ENCODE measurements around the gene IFNA7. TPM values are rescaled to one million over a fixed set of nuclear protein-coding genes. Genes with fewer than 3 reads are reported as not detected.

IFNA7 gene
- total and polyA plus RNA-seq, 10 of the 15 experiments (the other 5 are each of a cell fraction or from before 2014, with no cell fraction given) = not detected

GRCh38 chr9:21251190-21251589, 49.2 kb upstream of the IFNA7 start:
- DNase-seq (ENCODE audit: low read depth, low spot score) = no peak
- H4K20me1 ChIP-seq (ENCODE audit: control insufficient read depth, insufficient read depth) = no peaks in the 10 kb centered on the region; the same call in 1 of the 2 replicates
- TF ChIP-seq SMAD1 (IDR thresholded peaks at IDR 0.05; ENCODE audit: low read depth, partially characterized antibody) (no peak), MXI1 (IDR thresholded peaks at IDR 0.05; ENCODE audit: low read depth, low read length) (no peak), SUPT20H (IDR thresholded peaks at IDR 0.05; ENCODE audit: borderline replicate concordance, control insufficient read depth, low read depth, low read length) (no peak), ASH2L (IDR thresholded peaks at IDR 0.05; ENCODE audit: borderline replicate concordance, low read depth) (no peak), GATAD2B (conservative IDR thresholded peaks at IDR 0.05; ENCODE audit: low read depth) (no peak), HDAC6 (IDR thresholded peaks at IDR 0.05; ENCODE audit: unreplicated experiment) (no peak)
- TF ChIP-seq, protein P1, sequence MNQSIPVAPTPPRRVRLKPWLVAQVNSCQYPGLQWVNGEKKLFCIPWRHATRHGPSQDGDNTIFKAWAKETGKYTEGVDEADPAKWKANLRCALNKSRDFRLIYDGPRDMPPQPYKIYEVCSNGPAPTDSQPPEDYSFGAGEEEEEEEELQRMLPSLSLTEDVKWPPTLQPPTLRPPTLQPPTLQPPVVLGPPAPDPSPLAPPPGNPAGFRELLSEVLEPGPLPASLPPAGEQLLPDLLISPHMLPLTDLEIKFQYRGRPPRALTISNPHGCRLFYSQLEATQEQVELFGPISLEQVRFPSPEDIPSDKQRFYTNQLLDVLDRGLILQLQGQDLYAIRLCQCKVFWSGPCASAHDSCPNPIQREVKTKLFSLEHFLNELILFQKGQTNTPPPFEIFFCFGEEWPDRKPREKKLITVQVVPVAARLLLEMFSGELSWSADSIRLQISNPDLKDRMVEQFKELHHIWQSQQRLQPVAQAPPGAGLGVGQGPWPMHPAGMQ (IDR thresholded peaks at IDR 0.05; ENCODE audit: borderline replicate concordance) = no peak
- TF ChIP-seq, protein P2, sequence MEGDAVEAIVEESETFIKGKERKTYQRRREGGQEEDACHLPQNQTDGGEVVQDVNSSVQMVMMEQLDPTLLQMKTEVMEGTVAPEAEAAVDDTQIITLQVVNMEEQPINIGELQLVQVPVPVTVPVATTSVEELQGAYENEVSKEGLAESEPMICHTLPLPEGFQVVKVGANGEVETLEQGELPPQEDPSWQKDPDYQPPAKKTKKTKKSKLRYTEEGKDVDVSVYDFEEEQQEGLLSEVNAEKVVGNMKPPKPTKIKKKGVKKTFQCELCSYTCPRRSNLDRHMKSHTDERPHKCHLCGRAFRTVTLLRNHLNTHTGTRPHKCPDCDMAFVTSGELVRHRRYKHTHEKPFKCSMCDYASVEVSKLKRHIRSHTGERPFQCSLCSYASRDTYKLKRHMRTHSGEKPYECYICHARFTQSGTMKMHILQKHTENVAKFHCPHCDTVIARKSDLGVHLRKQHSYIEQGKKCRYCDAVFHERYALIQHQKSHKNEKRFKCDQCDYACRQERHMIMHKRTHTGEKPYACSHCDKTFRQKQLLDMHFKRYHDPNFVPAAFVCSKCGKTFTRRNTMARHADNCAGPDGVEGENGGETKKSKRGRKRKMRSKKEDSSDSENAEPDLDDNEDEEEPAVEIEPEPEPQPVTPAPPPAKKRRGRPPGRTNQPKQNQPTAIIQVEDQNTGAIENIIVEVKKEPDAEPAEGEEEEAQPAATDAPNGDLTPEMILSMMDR (IDR thresholded peaks at IDR 0.05 in 2 of 3, conservative IDR thresholded peaks at IDR 0.05 in 1 of 3; ENCODE audit: control insufficient read depth in 2 of 3, extremely low read depth in 1 of 3, insufficient read depth in 1 of 3, low read depth in 3 of 3, low read length in 3 of 3) = peak; percentile 12 to 22 (median 13); a peak in 2 of 6 replicates
- H3K4me2 ChIP-seq (ENCODE audit: control insufficient read depth, insufficient read depth) = no peak overlapping the region
- FAIRE-seq = no peak
- no peak overlapping the region for H3K9ac ChIP-seq (ENCODE audit: control insufficient read depth, insufficient read depth, low read length)
- no peak overlapping the region for H3K27ac ChIP-seq (ENCODE audit: control insufficient read depth, insufficient read depth)
- BruUV-seq (replicated peaks) = no TSS peak
- CTCF ChIA-PET = interaction anchor here (0.7 to 3.7 kb wide), 15 partner anchors 11 to 457 kb away, joined by 3 to 25 read pairs (median 6); partner anchors contain the start of genes IFNA14 and KLHL9
- RAD21 ChIA-PET (ENCODE audit: unreplicated experiment) = interaction anchor here (1.3 to 3.6 kb wide), 4 partner anchors 16 to 67 kb away, joined by 3 to 20 read pairs (median 8); no protein-coding TSS in a partner anchor
- H3K4me3 ChIP-seq = no peak overlapping the region
- peak; percentile 53 for ATAC-seq
- H3K36me3 ChIP-seq (ENCODE audit: control insufficient read depth in 2 of 2, insufficient read depth in 2 of 2, low read length in 1 of 2) = no peaks in the 10 kb centered on the region
- no peak overlapping the region for H2AFZ ChIP-seq (ENCODE audit: control insufficient read depth, low read depth, low read length)
- H3K79me2 ChIP-seq (ENCODE audit: control insufficient read depth, insufficient read depth, low read length) = no peaks in the 10 kb centered on the region
- SMC1A ChIA-PET (ENCODE audit: uncharacterized antibody, unreplicated experiment) = interaction anchor here (0.9 to 3.1 kb wide), 6 partner anchors 26 to 181 kb away, joined by 3 to 19 read pairs (median 7); no protein-coding TSS in a partner anchor
- no peaks in the 10 kb centered on the region; a peak in 1 of 4 replicates for H3K27me3 ChIP-seq (replicated peaks in 1 of 2; ENCODE audit: control insufficient read depth in 2 of 2, insufficient read depth in 2 of 2, low read length in 1 of 2)
- no peaks in the 10 kb centered on the region for H3K9me3 ChIP-seq (replicated peaks; ENCODE audit: control insufficient read depth, insufficient read depth, low read length)
- H3K4me1 ChIP-seq (ENCODE audit: control insufficient read depth, insufficient read depth, low read length) = no peaks in the 10 kb centered on the region
- POLR2A ChIA-PET = no interaction called here
- intact Hi-C loops (cut with micrococcal nuclease; ENCODE audit: unreplicated experiment) (loop anchor here (5.0 kb wide), 2 partner anchors 66 to 206 kb away; no protein-coding TSS in a partner anchor), in situ Hi-C loops (cut with MboI) (no loop called here)
- WGBS (ENCODE audit: insufficient coverage, insufficient replicate concordance, low lambda C conversion rate, missing lambda C conversion rate) = 0% methylated on average over 1 of the region's 1 CpG
